NCI-H1694 treated with DMSO at 0.1 percent for 48 hours (cell line): Measurements from ENCODE around the gene TRPM5.
"Not testable (repeated sequence)": the region's sequence is repeated elsewhere in the genome, so short reads cannot be mapped to it uniquely, and the experiment has no call there.

Experiments
- DNase-seq: peaks from one replicate; lab custom pipeline; 2025; lab: John Stamatoyannopoulos, UW

Gene TRPM5, protein sequence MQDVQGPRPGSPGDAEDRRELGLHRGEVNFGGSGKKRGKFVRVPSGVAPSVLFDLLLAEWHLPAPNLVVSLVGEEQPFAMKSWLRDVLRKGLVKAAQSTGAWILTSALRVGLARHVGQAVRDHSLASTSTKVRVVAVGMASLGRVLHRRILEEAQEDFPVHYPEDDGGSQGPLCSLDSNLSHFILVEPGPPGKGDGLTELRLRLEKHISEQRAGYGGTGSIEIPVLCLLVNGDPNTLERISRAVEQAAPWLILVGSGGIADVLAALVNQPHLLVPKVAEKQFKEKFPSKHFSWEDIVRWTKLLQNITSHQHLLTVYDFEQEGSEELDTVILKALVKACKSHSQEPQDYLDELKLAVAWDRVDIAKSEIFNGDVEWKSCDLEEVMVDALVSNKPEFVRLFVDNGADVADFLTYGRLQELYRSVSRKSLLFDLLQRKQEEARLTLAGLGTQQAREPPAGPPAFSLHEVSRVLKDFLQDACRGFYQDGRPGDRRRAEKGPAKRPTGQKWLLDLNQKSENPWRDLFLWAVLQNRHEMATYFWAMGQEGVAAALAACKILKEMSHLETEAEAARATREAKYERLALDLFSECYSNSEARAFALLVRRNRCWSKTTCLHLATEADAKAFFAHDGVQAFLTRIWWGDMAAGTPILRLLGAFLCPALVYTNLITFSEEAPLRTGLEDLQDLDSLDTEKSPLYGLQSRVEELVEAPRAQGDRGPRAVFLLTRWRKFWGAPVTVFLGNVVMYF (N-terminal part only)

DNA sequence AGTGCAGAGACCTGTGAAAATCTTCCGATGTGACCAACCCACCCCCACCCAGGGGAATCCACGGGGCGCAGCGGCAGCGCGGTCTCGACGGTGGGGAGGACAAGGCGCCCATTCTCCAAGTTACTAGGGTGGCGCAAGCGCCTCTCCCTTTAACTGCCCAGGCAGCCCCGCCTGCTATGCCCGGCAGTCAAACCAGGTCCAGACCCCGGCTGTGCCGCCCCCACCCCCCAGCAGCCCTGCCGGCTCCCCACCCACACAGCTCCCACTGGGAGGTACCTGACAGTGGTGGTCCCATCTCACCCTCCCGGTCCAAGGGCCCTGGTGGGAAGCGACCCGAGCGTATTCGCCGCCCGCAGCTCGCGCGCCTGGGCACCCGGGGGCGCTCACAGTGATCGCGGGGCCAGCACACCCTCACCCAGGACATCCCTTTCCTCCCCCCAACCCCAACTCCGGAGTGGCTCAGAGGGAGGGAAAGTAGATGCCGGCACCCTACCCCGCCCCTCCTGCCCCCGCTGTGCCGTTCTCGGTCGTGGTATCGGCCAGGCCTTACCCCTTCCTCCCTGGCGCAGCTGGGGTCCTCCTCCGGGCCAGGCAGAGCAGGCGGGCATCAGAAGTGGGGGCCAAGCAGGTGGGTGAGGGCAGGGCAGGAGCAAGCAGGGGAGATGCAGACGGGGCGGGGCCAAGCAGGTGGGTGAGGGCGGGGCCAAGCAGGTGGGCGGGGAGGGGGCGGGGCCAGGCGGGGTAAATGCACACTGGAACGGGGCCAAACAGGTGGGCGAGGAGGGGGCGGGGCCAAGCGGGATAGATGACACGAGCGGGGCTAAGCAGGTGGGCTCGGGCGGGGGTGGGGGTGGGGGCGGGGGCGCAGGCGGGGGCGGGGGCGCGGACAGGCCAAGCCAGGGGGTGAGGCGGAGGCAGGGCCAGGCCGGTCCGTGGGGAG, at the start of gene TRPM5:
TRPM5 (minus strand) TSS at position 634 of the 940 bp plus-strand sequence. CDS start 21,478 bp downstream, outside the sequence.
- no peak for DNase-seq

DNA sequence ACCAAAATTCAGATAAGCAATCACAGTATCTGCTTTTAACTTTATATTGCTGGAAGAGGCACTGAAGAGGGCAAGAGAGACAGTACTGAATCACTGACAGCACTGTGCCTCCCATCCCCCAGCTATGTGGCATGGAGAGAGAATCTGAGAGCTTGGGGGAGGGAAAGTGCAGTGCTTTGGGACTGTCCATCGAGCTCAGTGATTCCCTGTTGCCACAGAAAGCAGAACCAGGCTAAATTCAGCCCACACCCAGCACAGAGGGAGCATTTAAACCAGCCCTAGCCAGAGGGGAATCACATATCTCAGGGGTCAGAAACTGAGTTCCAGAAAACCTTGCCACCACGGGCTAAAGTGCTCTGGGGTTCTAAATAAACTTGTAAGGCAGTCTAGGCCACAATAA, 44.8 kb upstream of the TRPM5 start:
- no peak for DNase-seq

DNA sequence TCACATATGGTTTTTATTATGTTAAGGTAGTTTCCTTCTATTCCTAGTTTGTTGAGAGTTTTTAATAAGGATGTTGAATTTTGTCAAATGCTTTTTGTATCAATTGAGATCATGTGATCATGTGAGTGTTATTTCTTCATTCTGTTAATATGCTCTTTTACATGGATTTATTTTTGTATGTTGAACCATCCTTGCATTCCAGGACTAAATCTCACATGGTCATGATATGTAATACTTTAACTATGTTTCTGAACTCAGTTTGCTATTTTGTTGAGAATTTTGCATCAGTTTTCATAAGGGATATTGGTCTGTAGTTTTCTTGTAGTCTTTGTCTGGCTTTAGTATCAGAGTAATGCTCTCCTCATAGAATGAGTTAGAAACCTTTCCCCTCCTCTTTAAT, 43.7 kb upstream of the TRPM5 start:
- DNase-seq, result no peak

DNA sequence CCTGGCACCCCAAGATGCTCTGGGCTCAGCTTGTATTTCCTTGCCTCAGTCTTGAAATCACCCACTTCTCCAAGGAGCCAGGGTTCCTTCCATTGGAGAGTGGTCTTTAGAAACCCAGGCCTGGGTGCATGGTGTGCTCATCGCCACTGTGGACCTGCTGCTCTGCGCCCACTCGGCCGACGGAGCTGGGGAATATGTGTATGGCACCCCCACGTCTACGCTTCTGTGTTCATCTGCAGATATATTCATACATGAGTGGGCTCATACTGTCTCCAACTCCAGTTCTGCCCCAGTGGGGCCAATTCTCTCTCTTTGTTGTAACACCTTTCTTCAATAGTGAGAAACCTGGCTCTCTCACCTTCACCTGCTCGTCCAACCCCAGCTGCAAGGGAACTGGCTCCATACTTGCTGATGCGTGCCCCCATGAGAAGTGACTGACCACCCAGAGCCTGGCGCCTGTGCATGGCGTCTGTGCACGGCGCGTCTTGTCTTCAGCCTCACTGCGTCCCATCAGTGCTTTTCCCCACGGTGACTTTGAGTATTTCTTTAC, 40.3 kb upstream of the TRPM5 start:
- DNase-seq, result no peak

DNA sequence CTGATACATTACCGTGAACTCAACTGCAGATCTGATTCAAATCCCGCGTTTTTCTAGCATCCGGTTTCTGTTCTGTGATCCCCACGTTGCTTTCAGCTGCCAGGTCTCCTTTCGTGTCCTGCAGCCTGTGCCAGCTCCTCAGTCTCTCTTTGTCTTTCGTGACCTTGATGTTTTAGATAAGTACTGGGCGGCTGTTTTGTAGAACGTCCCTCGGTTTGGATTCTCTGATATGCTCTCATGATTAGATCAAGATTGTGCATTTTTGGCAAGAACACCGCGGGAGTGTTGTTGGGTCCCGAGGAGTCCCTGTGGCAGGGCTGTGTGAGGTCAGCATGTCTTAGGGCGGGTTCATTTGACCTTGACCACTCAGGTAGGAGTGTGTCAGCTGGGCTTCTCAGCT, 39.1 kb upstream of the TRPM5 start:
- no peak for DNase-seq

DNA sequence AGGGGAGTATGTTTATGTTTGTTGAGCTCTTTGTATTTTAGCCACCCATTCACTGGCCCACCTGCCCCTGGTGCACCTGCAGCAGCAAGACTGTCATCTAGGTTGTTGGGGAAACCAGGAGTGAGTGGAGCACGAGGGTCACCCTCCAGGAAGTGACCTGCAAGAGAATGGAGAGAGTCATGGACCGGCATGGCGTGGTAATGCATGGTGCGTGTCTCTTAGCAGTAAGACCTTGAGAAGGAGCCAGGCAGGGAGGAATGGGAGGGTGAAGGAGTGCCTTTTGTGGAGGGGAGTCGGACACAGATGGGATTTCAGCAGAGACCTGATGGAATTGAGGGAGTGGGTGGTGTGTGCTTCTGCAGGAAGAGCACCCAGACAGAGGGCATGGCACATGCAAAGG, 38.4 kb upstream of the TRPM5 start:
- no peak for DNase-seq

DNA sequence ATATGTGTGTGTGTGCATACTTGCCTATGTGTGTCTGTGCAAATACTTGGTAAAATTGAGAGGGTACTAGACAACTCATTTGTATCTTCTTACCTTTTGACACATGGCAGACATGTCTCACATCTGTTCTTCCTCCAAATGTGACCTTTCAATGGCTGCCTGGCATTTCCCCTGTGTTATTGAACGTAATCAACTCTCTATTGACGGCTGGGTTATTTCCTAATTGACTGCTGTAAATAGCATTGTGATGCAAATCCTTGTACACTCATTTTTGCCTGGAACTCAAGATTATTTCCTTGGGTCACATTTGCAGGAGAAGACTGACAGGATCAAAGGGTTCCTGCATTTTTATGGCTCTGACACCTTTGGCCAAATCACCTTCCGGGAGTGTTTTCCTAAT, 37.9 kb upstream of the TRPM5 start:
- no peak for DNase-seq

DNA sequence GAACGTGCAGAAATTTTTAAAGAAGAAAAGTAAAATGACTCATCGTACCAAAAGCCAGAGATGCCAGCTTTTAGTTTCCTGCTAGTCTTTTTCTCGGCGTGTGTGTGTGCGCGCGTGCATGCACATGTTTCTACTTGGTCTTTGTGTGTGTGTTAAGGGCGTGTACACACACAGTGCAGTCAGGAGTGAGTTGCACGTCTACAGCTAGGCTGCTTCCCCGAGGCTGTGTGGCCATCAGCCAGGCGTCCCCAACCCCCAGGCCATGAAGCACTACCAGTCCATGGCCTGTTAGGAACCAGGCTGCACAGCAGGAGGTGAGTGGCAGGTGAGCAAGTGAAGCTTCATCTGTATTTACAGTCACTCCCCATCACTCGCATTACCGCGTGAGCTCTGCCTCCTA, 36.9 kb upstream of the TRPM5 start:
- DNase-seq, result no peak

DNA sequence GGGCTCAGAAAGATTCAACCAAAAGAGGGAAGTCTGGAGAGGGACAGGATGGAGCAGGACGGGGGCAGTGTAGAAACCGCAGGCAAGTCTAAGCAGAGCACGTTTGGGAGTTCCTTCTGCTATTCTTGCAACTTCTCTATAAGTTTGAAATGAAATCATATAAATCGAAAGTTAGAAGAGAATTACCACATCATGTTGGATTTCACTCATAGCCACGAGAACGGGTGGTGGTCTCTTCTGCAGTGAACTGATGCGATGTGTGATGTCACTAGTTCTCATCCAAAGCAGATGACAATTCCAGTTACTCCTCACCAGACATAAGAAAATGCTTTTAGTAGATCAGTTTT, 36.5 kb upstream of the TRPM5 start:
- peak; percentile 1 for DNase-seq

DNA sequence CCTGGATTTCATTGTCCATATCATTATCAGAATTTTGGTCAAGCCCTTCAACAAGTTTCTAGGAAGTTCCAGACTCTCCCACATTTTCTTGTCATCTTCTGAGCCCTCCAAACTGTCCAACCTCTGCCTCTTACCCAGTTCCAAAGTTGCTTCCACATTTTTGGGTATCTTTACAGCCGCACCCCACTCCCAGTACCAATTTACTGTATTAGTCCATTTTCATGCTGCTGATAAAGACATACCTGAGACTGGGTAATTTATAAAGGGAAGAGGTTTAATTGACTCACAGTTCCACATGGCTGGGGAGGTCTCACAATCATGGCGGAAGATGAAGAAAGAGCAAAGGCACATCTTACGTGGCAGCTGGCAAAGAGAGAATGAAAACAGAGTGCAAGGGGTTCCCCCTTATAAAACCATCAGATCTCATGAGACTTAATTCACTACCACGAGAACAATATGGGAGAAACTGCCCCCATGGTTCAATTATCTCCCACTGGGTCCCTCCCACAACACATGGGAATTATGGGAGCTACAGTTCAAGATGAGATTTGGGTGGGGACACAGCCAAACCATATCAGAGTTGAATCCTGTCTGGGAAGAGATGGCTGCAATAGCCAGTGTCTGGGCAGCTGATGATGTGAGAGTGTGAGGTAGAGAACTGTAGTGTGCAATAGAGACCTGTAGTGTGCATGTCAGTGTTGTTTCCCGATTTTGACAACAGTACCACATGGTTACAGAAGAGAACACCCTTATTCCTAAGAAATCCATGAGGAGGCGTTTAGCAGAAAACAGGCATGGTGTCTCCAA, 36.0 kb upstream of the TRPM5 start:
- DNase-seq, result not testable (repeated sequence)

DNA sequence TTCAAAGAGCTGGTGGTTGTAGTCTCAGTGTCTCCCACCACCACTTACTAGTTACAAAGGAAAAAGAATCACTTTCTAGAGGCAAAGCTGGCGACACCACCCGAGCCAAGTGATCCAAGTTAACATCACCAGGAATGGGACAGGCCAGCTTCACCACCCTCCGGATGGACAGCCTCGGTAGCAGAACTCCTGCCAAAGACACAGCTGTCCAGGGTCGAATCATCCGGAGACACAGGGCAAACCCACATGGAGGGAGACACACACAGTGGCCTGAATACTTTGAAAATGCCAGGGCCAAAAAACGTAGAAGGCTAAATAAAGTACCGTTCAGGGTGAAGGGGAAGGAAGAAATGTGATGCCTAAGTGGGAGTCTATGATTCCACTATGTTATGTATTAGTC, 33.6 kb upstream of the TRPM5 start:
- DNase-seq, result no peak

DNA sequence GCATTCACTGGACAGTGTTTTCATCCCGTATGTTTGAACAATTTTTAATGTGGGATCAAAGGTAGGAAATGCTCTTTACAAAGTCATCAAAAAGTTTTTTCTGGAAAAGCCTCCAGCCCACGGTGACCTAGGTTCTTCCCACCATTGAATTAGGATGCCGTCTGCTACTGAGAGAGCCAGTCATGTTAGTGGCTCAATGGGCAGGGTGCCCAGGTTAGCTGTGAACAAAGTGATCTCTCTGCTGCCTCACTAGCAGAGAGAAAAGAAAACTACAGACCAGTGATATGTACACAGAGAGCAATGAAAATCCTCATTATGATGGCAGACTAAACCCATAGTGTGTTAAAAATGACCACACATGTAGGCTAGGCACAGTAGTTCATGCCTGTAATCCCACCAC, 32.9 kb upstream of the TRPM5 start:
- DNase-seq, result no peak

DNA sequence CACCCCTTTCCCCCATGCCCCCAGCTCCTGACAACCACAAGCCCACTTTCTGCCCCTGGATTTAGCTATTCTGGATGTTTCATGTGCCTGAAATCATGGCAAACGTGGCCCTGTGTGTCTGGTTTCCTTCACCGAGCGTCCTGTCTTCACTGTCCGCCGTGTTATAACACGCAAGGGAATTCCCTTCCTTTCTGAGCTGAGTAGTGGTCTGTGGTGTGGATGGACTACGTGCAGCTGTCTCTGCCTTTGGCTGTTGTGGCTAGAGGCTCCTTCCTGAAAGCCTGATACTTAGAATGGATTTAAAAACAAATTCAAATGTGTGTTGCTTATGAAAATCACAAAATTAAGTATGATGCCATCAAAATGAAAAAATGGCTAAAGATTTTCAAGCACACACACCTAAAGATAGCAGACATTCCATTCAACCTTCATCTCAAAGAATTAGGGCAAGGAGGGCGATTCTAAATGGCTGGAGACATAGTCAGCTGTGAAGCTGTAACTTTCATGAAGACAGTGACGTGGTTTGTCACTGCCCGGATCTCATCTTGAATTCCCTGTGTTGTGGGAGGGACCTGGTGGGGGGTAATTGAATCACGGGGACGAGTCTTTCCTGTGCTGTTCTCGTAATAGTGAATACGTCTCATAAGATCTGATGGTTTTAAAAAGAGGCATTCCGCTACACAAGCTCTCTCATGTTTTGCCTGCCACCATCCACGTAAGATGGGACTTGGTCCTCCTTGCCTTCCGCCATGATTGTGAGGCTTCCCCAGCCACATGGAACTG, 31.0 kb upstream of the TRPM5 start:
- DNase-seq, result no peak

DNA sequence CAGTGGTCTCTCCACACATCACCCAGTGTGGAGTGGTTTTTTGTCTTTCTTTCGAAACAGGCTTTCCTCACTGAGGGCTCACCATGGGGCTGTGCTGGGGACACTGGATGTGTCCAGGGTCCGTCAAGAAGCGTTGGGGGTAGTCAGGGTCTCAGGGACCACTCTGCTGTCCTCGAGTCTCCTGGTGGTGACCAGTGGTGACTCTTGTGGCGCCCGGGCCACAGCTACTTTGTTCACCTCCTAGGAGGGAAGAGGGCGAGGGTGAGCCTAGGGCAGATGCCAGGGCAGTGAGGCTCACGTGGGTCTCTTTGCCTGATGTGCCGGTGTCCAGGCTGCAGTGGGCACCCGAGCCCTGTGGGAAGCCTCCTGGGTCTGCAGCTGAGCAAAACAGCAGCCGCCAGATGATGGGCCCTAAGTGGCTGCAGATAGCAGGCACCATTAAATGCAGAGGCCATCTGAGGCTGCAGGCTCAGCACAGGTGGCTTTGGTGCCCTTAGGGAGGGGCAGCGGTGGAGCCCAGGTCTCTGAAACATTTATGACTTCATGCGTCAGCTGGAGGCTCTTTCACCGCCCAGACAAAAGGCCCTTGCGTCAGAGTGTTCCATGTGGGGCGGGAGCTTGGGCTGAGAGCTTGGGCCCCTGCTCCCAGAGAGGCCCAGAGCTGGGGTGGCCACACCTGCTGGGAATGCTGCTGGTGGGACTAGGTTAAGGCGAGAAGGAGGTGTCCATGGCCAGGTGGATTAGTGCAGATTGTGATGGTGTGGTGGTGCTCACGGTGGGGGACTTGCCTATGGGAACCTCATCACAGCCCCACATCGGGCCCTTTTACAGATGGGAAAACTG, 30.0 kb upstream of the TRPM5 start:
- DNase-seq, result no peak

DNA sequence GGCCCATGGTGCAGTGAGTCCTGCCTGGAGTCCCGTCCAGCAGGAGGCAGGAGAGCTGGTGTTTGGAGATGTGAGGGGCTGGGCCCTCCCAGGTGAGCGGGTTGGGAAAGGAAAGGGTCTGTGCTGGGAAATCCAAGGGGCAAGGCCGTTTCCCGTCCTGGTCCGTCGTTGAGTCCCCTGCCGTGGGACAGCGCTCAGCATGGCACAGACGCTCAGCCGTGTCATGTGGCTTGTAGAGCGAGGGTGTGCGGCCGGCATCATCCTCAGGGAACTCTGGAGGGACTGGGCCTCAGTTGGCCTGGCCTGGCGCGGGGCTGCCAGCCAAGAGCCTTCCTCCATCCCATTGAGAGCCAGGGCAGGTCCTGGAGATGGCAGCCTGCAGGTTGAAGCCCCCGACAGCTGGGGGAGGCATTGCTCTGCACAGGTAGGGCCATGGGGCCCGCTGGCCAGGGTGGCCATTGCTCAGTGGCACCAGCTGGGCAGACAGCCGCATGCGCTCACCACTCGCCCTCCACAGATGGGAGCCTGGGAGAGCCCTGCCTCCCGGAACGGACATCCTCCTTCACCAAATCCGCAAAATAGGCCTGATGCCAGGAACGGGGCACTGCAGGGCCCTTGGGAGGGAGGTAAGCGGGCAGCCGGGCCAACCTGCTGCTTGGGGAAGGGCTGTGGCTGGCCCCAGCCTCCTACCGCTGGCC, 29.2 kb upstream of the TRPM5 start:
- no peak for DNase-seq

DNA sequence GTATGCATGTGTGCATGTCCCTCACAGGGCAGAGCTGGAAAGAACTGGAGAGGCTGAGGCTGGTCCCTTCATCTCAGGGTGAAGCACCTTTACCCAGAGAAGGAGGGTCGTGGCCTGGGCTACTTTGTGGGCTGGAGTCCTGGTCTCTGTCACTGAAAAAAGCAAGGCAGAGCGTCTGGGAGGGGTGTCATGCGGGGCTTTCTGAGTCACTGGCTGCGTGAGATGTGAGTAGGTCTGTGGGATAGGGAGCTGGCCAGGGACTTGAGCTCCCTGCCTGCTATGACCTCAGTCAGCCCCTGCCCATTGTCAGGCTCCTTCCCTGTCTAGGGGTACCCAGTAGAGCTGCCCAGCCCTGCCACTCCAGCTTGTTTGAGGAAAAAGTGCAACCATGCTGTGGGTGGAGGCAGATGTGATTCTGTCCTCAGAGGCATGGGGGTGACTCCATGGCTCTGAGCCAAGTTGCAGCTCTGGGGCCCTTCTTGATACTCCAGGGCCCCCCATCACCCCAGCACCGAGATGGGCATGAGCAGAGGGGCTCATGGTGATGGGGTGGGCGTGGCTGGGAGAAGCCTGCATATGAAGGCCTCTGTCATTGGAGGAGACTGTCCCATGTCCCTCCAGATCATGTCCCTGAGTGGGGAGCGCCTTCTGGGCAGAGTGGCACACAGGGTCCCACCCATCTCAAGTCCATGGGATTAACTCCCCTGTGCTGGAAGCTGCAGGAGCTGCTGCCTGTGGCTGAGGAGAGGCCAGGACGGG, 28.3 kb upstream of the TRPM5 start:
- no peak for DNase-seq

DNA sequence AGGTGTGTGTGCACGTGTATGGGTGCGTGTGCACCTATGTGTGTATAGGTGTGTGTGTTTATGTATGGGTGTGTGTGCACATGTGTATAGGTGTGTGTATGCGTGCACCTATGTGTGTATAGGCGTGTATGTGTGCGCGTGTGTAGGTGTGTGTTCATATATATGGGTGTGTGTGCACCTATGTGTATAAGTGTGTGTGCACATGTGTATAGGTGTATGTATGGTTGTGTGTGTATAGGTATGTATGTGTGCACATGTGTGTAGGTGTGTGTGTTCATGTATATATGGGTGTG, 27.4 kb upstream of the TRPM5 start:
- DNase-seq, result no peak

DNA sequence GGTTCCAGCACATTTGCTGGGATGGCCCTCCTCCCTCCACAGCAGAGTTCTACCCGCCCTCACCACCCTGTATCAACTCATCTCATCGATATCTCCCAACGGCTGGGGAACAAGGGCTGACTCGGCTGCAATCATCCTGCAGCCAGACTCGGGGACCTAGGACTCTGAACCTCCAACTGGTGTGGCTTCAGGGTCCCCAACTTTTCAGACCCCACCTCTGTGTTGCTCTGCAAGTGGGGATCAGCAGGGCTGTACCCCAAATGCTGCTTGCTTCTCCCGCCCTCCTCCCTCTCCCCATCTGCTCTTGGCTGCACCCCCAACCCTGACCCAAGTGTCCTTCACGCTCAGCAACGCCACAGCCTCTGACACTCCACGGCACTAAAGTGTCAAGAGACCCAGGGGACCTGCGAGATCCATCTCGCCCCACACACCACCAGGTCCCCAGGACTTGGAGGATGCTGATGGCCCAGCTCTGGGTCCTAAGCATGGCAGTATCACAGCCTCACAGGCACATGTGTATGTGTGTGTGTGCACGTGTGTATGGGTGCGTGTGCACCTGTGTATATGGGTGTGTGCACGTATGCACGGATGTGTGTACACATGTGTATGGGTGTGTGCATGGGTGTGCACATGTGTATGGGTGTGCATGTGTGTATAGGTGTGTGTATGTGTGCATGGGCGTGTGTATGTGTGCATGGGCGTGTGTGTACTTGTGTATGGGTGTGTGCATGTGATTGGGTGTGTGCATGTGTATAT, 26.9 kb upstream of the TRPM5 start:
- no peak for DNase-seq
